ENCODE measurements around the gene SPATA18. TPM values are rescaled to one million over a fixed set of nuclear protein-coding genes. Genes with fewer than 3 reads are reported as not detected.

SPATA18 gene
- total and polyA plus RNA-seq, 2 of the 13 experiments (the other 11 are each of a cell fraction or from before 2014, with no cell fraction given): 5.7 to 13.2 TPM

GRCh38 chr4:52038103-52038912 lies 12.8 kb upstream of the SPATA18 start, which contains the start of gene SGCB:
Gene SGCB (minus strand): TSS chr4:52038299. CDS start chr4:52038259, 40 bp downstream.
- no peaks in the 10 kb centered on the region for H3K36me3 ChIP-seq (replicated peaks in 1 of 2; ENCODE audit: control insufficient read depth in 1 of 2, insufficient read depth in 2 of 2, low read length in 2 of 2)
- peak within 1 kb of the TSS; percentile 77 to 87 (median 81) for H3K4me3 ChIP-seq (replicated peaks in 1 of 3; ENCODE audit: insufficient read depth in 1 of 3, low read depth in 2 of 3, low read length in 3 of 3)
- POLR2A ChIA-PET: interaction anchor here (1.2 kb wide), 2 partner anchors 14 to 196 kb away, joined by 5 to 11 read pairs; partner anchors contain the start of gene DCUN1D4
- in situ Hi-C loops (cut with HindIII; ENCODE audit: extremely low pct_ligation_motif_present, low pct_unique_long_range_greater_than_20kb): no loop called here
- intact Hi-C loops (cut with micrococcal nuclease; ENCODE audit: unreplicated experiment): no loop called here
- ATAC-seq (peak; percentile 93), FAIRE-seq (no peak), DNase-seq (ENCODE audit: low spot score) (no peak)
- H2AFZ ChIP-seq (ENCODE audit: low read length): peak within 1 kb of the TSS; percentile 62
- H3K9ac ChIP-seq (ENCODE audit: insufficient read depth, low read depth, low read length): peak within 1 kb of the TSS; percentile 67
- H3K27ac ChIP-seq (ENCODE audit: extremely low read length, insufficient read depth, low read length): no peak within 1 kb of the TSS
- WGBS (ENCODE audit: low lambda C conversion rate): 62% methylated on average over 19 of the region's 70 CpGs
- H3K4me2 ChIP-seq (ENCODE audit: low read depth, low read length): peak within 1 kb of the TSS; percentile 84
- no peaks in the 10 kb centered on the region for H3K9me3 ChIP-seq (ENCODE audit: low read length)
- CTCF ChIA-PET (ENCODE audit: low intra/inter-chr PET ratio, low total read pairs): no interaction called here
- H3K79me2 ChIP-seq (ENCODE audit: insufficient read depth, low read length): no peaks in the 10 kb centered on the region
- no peaks in the 10 kb centered on the region; a peak in 1 of 5 replicates for H3K27me3 ChIP-seq (ENCODE audit: control insufficient read depth in 1 of 2, insufficient read depth in 2 of 2, low read length in 2 of 2)
- H3K4me1 ChIP-seq (ENCODE audit: insufficient read depth, low read length): peaks cover 30% of the 10 kb centered on the region
- no TSS peak for BruUV-seq (replicated peaks)
- H4K20me1 ChIP-seq (ENCODE audit: insufficient read depth, low read length): no peaks in the 10 kb centered on the region
- TF ChIP-seq ZFX (CRISPR knock-in tag; IDR thresholded peaks at IDR 0.05; ENCODE audit: low read depth): peak; percentile 53; the same call in 1 of the 2 replicates
- TF ChIP-seq KLF13 (CRISPR knock-in tag; IDR thresholded peaks at IDR 0.05): no peak
- TF ChIP-seq POLR2A (IDR thresholded peaks at IDR 0.05; ENCODE audit: insufficient read depth in 1 of 2, low read depth in 2 of 2, low read length in 2 of 2): peak in 1 of 2 experiments; percentile 54; a peak in 1 of 4 replicates
- TF ChIP-seq SOX6 (IDR thresholded peaks at IDR 0.05): no peak
- TF ChIP-seq SOX6 (CRISPR knock-in tag; IDR thresholded peaks at IDR 0.05): 0 out of 2 replicates have a peak, but pooled peaks have one; percentile 13
- no peak for TF ChIP-seq ZNF34 (CRISPR knock-in tag; IDR thresholded peaks at IDR 0.05; ENCODE audit: borderline replicate concordance)
- TF ChIP-seq, protein P1, sequence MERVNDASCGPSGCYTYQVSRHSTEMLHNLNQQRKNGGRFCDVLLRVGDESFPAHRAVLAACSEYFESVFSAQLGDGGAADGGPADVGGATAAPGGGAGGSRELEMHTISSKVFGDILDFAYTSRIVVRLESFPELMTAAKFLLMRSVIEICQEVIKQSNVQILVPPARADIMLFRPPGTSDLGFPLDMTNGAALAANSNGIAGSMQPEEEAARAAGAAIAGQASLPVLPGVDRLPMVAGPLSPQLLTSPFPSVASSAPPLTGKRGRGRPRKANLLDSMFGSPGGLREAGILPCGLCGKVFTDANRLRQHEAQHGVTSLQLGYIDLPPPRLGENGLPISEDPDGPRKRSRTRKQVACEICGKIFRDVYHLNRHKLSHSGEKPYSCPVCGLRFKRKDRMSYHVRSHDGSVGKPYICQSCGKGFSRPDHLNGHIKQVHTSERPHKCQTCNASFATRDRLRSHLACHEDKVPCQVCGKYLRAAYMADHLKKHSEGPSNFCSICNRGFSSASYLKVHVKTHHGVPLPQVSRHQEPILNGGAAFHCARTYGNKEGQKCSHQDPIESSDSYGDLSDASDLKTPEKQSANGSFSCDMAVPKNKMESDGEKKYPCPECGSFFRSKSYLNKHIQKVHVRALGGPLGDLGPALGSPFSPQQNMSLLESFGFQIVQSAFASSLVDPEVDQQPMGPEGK (CRISPR knock-in tag; IDR thresholded peaks at IDR 0.05): peak; percentile 80
- TF ChIP-seq, protein P2, sequence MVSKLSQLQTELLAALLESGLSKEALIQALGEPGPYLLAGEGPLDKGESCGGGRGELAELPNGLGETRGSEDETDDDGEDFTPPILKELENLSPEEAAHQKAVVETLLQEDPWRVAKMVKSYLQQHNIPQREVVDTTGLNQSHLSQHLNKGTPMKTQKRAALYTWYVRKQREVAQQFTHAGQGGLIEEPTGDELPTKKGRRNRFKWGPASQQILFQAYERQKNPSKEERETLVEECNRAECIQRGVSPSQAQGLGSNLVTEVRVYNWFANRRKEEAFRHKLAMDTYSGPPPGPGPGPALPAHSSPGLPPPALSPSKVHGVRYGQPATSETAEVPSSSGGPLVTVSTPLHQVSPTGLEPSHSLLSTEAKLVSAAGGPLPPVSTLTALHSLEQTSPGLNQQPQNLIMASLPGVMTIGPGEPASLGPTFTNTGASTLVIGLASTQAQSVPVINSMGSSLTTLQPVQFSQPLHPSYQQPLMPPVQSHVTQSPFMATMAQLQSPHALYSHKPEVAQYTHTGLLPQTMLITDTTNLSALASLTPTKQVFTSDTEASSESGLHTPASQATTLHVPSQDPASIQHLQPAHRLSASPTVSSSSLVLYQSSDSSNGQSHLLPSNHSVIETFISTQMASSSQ (IDR thresholded peaks at IDR 0.05; ENCODE audit: low read depth): no peak
- TF ChIP-seq, protein P2 (CRISPR knock-in tag; IDR thresholded peaks at IDR 0.05; ENCODE audit: borderline replicate concordance): 0 out of 2 replicates have a peak, but pooled peaks have one; percentile 26
- 0 out of 2 replicates have a peak, but pooled peaks have one; percentile 18 for TF ChIP-seq MEF2D (CRISPR knock-in tag; IDR thresholded peaks at IDR 0.05)
- 0 out of 2 replicates have a peak, but pooled peaks have one; percentile 19 for TF ChIP-seq SPEN (CRISPR knock-in tag; IDR thresholded peaks at IDR 0.05; ENCODE audit: low read depth)
- TF ChIP-seq HOXA3 (CRISPR knock-in tag; IDR thresholded peaks at IDR 0.05): peak; percentile 59; the same call in 1 of the 2 replicates
- TF ChIP-seq, protein P3, sequence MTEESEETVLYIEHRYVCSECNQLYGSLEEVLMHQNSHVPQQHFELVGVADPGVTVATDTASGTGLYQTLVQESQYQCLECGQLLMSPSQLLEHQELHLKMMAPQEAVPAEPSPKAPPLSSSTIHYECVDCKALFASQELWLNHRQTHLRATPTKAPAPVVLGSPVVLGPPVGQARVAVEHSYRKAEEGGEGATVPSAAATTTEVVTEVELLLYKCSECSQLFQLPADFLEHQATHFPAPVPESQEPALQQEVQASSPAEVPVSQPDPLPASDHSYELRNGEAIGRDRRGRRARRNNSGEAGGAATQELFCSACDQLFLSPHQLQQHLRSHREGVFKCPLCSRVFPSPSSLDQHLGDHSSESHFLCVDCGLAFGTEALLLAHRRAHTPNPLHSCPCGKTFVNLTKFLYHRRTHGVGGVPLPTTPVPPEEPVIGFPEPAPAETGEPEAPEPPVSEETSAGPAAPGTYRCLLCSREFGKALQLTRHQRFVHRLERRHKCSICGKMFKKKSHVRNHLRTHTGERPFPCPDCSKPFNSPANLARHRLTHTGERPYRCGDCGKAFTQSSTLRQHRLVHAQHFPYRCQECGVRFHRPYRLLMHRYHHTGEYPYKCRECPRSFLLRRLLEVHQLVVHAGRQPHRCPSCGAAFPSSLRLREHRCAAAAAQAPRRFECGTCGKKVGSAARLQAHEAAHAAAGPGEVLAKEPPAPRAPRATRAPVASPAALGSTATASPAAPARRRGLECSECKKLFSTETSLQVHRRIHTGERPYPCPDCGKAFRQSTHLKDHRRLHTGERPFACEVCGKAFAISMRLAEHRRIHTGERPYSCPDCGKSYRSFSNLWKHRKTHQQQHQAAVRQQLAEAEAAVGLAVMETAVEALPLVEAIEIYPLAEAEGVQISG (CRISPR knock-in tag; IDR thresholded peaks at IDR 0.05): peak; percentile 44; the same call in 1 of the 2 replicates
- no peak for TF ChIP-seq SMC3 (IDR thresholded peaks at IDR 0.05; ENCODE audit: low read length)
- peak; percentile 29 for TF ChIP-seq MED8 (CRISPR knock-in tag; IDR thresholded peaks at IDR 0.05; ENCODE audit: insufficient replicate concordance)

All from HepG2 (cell line).